IPS-18a (cell line): ENCODE results near the gene PLCB1.
"Not testable (repeated sequence)": the region's sequence is repeated elsewhere in the genome, so short reads cannot be mapped to it uniquely, and the experiment has no call there.

ENCODE experiments used
- H3K27ac ChIP-seq: one replicate; pipeline ENCODE4 v1.5.1; 2013; ENCODE audit warnings: low read length
- H3K27me3 ChIP-seq: one replicate; pipeline ENCODE4 v1.6.1; 2013; ENCODE audit warnings: mild to moderate bottlenecking, low read length; ENCODE audit not compliant: control insufficient read depth, insufficient read depth
- H3K36me3 ChIP-seq: one replicate; pipeline ENCODE4 v1.6.1; 2013; ENCODE audit warnings: low read depth, low read length; ENCODE audit not compliant: control insufficient read depth
- H3K4me1 ChIP-seq: one replicate; pipeline ENCODE4 v1.6.1; 2013; ENCODE audit warnings: low read depth, low read length; ENCODE audit not compliant: control insufficient read depth
- H3K4me3 ChIP-seq: one replicate; pipeline ENCODE4 v1.5.1; 2013; ENCODE audit warnings: low read length
- H3K9ac ChIP-seq: one replicate; pipeline ENCODE4 v1.6.1; 2013; ENCODE audit warnings: mild to moderate bottlenecking, low read length, moderate library complexity
- H3K9me3 ChIP-seq: one replicate; pipeline ENCODE4 v1.6.1; 2013; ENCODE audit warnings: low read depth, low read length; ENCODE audit not compliant: control insufficient read depth

Gene PLCB1

DNA sequence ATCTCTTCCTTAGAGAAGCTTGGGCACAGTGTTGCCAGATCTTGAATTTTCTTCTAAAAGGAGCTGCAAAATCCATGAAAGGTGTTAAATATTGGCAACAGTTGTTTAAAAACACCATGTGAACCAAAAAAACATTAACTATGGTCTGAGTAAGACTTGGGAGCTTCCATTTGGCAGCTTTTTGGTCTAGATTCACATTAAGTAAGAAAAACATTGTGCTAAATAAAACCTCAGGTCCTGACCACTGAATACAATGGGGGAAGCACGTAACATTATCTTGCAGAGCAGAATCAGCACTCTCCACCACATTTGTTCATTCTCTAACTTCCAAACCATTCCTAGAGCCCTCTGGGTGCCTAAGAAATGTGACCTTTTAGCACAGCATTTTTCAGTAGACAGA is 499.2 kb downstream of the PLCB1 start:
- no peak overlapping the region for H3K4me3 ChIP-seq

GRCh38 chr20:8633366-8633765 is 501.3 kb downstream of the PLCB1 start:
- no peaks in the 10 kb centered on the region for H3K4me1 ChIP-seq
- H3K27ac ChIP-seq, result no peak overlapping the region
- H3K9me3 ChIP-seq, result no peaks in the 10 kb centered on the region
- H3K27me3 ChIP-seq, result no peaks in the 10 kb centered on the region
- H3K4me3 ChIP-seq, result no peak overlapping the region
- H3K36me3 ChIP-seq, result no peaks in the 10 kb centered on the region
- no peak overlapping the region for H3K9ac ChIP-seq

More for the DNA sequence above, 499.2 kb downstream of the PLCB1 start:
- no peaks in the 10 kb centered on the region for H3K9me3 ChIP-seq
- no peaks in the 10 kb centered on the region for H3K36me3 ChIP-seq
- no peaks in the 10 kb centered on the region for H3K27me3 ChIP-seq
- no peaks in the 10 kb centered on the region for H3K4me1 ChIP-seq
- no peak overlapping the region for H3K9ac ChIP-seq
- H3K27ac ChIP-seq, result no peak overlapping the region

DNA sequence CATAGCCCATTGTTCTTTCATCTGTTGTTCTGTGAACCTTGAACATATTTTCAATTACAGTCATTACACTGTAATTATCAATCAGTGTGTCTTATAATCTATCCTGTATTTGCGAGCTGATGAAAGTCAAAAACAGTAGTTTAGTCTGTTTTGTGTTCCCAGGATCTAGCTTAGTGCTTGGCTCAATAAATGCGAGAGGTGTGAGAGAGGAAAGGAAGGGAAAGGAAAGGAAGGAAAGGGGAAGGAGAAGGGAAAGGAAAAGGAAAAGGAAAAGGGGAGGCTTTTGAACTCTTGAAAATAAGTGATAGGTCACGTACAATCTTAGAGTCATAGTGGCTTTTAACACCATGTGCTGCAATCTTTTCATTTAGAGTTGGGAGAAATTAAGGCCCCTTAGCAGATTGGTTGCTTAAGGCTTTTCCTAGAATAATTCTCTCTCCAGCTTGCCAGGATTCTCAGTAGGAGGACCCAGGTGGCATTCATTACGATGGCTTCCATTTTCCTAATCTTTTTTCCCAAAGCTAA is 503.0 kb downstream of the PLCB1 start:
- H3K4me1 ChIP-seq, result no peaks in the 10 kb centered on the region

DNA sequence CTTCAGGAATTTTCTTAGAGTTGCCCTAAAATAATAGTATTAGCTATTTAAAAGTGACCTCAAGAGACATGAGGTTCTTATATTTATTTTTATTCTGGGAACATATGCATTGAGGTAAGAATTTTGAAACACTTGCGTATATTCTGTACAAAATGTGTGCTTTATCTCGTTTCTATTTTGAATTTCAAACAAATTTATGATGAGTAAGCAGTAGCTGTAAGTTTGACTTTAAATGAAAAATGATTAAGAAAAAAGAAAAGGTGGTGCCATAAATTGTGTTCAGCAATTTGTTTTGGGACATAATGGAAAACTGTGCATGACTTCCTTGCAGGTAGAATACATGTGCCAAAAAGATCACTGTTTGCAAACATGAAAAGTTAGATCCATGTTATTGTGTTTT is 503.8 kb downstream of the PLCB1 start:
- no peaks in the 10 kb centered on the region for H3K27me3 ChIP-seq
- no peak overlapping the region for H3K9ac ChIP-seq
- no peak overlapping the region for H3K4me3 ChIP-seq
- no peaks in the 10 kb centered on the region for H3K9me3 ChIP-seq
- no peaks in the 10 kb centered on the region for H3K36me3 ChIP-seq
- H3K4me1 ChIP-seq, result no peaks in the 10 kb centered on the region
- no peak overlapping the region for H3K27ac ChIP-seq

More for the DNA sequence above, 503.0 kb downstream of the PLCB1 start:
- Histone ChIP-seq H3K27ac (no peak overlapping the region), H3K36me3 (no peaks in the 10 kb centered on the region), H3K9ac (no peak overlapping the region), H3K4me3 (no peak overlapping the region), H3K27me3 (no peaks in the 10 kb centered on the region), H3K9me3 (no peaks in the 10 kb centered on the region)

DNA sequence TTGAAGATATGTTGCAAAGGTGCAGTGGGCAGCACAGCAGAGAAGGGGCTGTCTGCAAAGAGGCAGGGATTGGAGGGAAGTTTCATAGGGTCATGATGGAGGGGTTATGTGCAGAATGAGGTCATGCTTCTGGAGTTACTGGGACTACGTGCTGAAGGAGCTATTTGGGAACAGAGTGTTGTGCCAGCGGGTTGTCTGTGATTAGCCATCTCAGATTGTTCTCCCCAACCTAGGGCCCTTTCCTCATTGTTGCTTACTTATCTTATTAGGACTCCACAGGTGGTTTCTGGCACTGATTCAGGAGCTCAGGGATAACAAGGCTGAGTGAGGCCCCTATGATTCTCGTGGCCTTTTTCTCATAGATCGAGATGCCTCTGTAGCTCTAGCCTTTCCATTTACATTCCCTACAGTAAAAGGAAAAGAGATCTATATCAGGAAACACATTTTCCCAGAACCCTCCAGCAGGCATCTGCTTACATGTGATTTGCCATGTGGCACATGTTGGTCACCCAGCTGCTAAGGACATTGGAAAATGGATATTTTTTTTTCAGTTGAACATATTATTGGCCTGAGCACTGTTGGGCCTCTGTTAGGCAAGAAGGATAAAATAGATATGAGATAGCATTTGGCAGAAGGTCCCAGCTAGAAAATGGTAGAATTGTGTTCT is 507.2 kb downstream of the PLCB1 start:
- H3K27me3 ChIP-seq, result no peaks in the 10 kb centered on the region
- H3K27ac ChIP-seq, result no peak overlapping the region
- H3K36me3 ChIP-seq, result no peaks in the 10 kb centered on the region
- H3K9ac ChIP-seq, result no peak overlapping the region
- H3K4me1 ChIP-seq, result no peaks in the 10 kb centered on the region
- H3K9me3 ChIP-seq, result no peaks in the 10 kb centered on the region
- no peak overlapping the region for H3K4me3 ChIP-seq

- H3K27me3 ChIP-seq, result no peaks in the 10 kb centered on the region
- no peaks in the 10 kb centered on the region for H3K36me3 ChIP-seq
- H3K4me1 ChIP-seq, result no peaks in the 10 kb centered on the region
- no peaks in the 10 kb centered on the region for H3K9me3 ChIP-seq
- H3K27ac ChIP-seq, result no peak overlapping the region
- H3K9ac ChIP-seq, result no peak overlapping the region
- no peak overlapping the region for H3K4me3 ChIP-seq
Measured at GRCh38 chr20:8640461-8640860, 508.4 kb downstream of the PLCB1 start.

DNA sequence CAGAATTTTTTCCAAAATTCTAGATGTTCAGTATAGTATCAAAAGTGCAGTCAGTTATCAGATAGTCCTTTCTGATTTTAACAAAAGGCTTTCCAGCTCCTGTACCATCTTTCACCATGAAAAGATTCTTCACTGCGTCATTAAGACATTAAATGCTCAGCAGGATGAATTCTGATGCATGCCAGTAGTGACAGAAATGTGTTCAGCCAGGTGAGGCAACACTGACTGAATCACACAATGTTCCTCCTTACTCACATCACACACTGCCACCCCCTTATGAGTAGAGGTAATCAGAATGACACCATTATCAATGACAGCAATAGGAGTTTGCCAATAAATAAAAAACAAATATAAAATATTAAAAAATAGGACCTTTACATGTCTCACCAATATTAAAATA is 510.2 kb downstream of the PLCB1 start:
- Histone ChIP-seq H3K4me3 (no peak overlapping the region), H3K27me3 (no peaks in the 10 kb centered on the region), H3K9ac (no peak overlapping the region), H3K36me3 (no peaks in the 10 kb centered on the region), H3K4me1 (no peaks in the 10 kb centered on the region), H3K27ac (no peak overlapping the region), H3K9me3 (no peaks in the 10 kb centered on the region)

- H3K27ac ChIP-seq, H3K9me3 ChIP-seq, H3K36me3 ChIP-seq, H3K4me3 ChIP-seq, H3K4me1 ChIP-seq, H3K27me3 ChIP-seq, H3K9ac ChIP-seq: not testable (repeated sequence)
Measured at GRCh38 chr20:8644468-8644867, 512.4 kb downstream of the PLCB1 start.

DNA sequence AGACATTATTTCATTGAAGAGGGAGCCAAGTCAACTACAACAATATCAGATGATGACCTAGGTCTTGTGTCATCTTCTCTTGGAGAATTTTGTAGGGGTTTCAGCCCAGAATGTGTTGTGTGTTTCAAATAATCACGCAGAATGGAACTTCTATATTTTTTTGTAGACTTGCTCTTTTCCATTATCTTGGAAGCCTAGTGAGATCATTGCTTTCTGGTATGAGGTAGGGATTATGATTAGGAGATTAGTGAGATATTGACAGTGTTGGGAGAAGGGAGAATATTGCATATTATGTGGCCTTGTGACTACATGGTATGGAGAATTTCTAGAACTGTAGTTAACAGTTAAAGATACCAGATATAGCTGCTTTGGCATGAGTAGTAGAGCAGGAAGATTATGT is 513.3 kb downstream of the PLCB1 start:
- H3K4me3 ChIP-seq, result no peak overlapping the region
- no peaks in the 10 kb centered on the region for H3K27me3 ChIP-seq

GRCh38 chr20:8646033-8646441 is 514.0 kb downstream of the PLCB1 start:
- Histone ChIP-seq H3K9me3 (no peaks in the 10 kb centered on the region), H3K9ac (no peak overlapping the region), H3K4me3 (no peak overlapping the region), H3K36me3 (no peaks in the 10 kb centered on the region), H3K4me1 (no peaks in the 10 kb centered on the region), H3K27ac (no peak overlapping the region), H3K27me3 (no peaks in the 10 kb centered on the region)

More for the DNA sequence above, 513.3 kb downstream of the PLCB1 start:
- no peaks in the 10 kb centered on the region for H3K9me3 ChIP-seq
- no peak overlapping the region for H3K27ac ChIP-seq
- H3K4me1 ChIP-seq, result no peaks in the 10 kb centered on the region
- no peak overlapping the region for H3K9ac ChIP-seq
- no peaks in the 10 kb centered on the region for H3K36me3 ChIP-seq

DNA sequence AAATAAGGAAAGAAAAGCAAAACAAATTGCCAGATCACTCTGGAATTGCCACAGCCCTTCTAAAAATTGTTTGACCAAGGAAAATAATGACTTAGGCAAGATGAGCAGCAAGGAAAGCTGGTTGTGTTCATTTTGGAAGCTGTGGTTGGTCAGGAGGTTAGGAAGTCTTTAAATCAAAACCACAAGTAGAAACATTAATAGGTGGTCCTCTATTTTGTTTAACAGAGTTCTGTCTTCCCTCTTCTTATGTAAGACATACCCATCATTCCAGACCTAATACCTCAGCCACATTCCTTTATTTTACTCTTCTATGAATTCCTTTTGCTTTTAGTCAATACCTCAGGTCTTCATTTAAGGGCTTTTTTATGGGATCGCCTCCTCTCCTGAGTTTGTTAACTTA is 514.6 kb downstream of the PLCB1 start:
- Histone ChIP-seq H3K4me1 (no peaks in the 10 kb centered on the region), H3K9me3 (no peaks in the 10 kb centered on the region), H3K27me3 (no peaks in the 10 kb centered on the region), H3K4me3 (no peak overlapping the region), H3K36me3 (no peaks in the 10 kb centered on the region), H3K9ac (no peak overlapping the region), H3K27ac (no peak overlapping the region)

DNA sequence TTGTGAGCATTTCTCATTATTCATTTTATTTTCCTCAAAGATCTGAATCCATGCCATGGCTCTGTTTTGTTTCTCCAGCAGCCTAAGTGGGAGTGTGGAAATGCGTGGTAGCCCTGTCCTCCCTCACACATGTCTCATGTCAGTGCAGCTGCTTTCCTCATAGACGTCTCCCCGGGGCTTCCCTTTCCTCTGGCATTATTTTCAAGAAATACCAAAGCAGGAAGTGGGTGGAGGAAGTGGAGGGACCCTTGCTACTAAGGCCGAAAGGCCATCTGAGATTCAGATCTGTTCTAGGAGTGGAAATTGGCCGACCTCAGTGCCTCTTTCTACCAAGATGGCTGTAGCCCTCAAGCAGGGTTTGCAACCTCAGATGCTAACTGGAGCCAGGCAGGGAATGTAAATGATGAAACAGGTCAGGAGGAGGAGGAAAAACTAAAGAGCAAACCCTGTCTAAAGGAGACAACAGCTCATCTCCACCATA is 515.9 kb downstream of the PLCB1 start:
- Histone ChIP-seq H3K4me3 (no peak overlapping the region), H3K9ac (no peak overlapping the region), H3K4me1 (no peaks in the 10 kb centered on the region), H3K27me3 (no peaks in the 10 kb centered on the region), H3K27ac (no peak overlapping the region), H3K36me3 (no peaks in the 10 kb centered on the region), H3K9me3 (no peaks in the 10 kb centered on the region)
